Inferior parietal cortex (tissue), 1 donor: Measurements from ENCODE around the gene GLA.

Experiments used
- DNase-seq: peaks from one replicate; pipeline ENCODE4 v3.0.0-alpha.2; 2016; ENCODE audit errors: extremely low spot score

Gene GLA

GRCh38 chrX:101357166-101357795 lies 50.4 kb downstream of the GLA start:
- no peak for DNase-seq

- no peak for DNase-seq
Observed at GRCh38 chrX:101349193-101349562, 58.5 kb downstream of the GLA start.

GRCh38 chrX:101348452-101349192 lies 59.1 kb downstream of the GLA start, which contains the start of gene TIMM8A:
TSS of gene TIMM8A (minus strand) at chrX:101348742. CDS start at chrX:101348664, 78 bp downstream.
- DNase-seq, result peak; percentile 71

- no peak for DNase-seq
Observed at GRCh38 chrX:101347859-101348451, 59.8 kb downstream of the GLA start.
